Neural progenitor cell (in vitro differentiated cells): ENCODE measurements around the gene ZNRD2. TPM values are rescaled to one million over a fixed set of nuclear protein-coding genes. Genes with fewer than 3 reads are reported as not detected.

ENCODE experiments used
- DNase-seq: peaks from one replicate; pipeline ENCODE4 v3.0.0-alpha.2; 2016; ENCODE audit warnings: low spot score
- H2AFZ ChIP-seq: fragments of 200-600 bp; sonication (generic); replicated peaks from 2 replicates; pipeline ENCODE4 v1.6.1; 2016; ENCODE audit warnings: antibody characterized with exemption
- H3F3A ChIP-seq: fragments of 200-600 bp; sonication (generic); 2 replicates; pipeline ENCODE4 v1.6.1; 2016; ENCODE audit warnings: antibody characterized with exemption, low read depth
- H3K27ac ChIP-seq: fragments of 200-600 bp; sonication (generic); 2 replicates; pipeline ENCODE4 v1.5.1; 2016; ENCODE audit warnings: mild to moderate bottlenecking
- H3K27me3 ChIP-seq: fragments of 200-600 bp; sonication (generic); 2 replicates; pipeline ENCODE4 v1.6.1; 2016; ENCODE audit warnings: mild to moderate bottlenecking, moderate library complexity
- H3K36me3 ChIP-seq: fragments of 200-600 bp; sonication (generic); 2 replicates; pipeline ENCODE4 v1.5.1; 2016
- H3K4me1 ChIP-seq: fragments of 200-600 bp; sonication (generic); 2 replicates; pipeline ENCODE4 v1.6.1; 2016; ENCODE audit warnings: mixed run types
- H3K4me2 ChIP-seq: fragments of 200-600 bp; sonication (generic); 2 replicates; pipeline ENCODE4 v1.6.1; 2016
- H3K4me3 ChIP-seq: fragments of 200-600 bp; sonication (generic); 2 replicates; pipeline ENCODE4 v1.5.1; 2016
- H3K79me2 ChIP-seq: fragments of 200-600 bp; sonication (generic); 2 replicates; pipeline ENCODE4 v1.6.1; 2016; ENCODE audit warnings: low read depth
- H3K9ac ChIP-seq: fragments of 200-600 bp; sonication (generic); 2 replicates; pipeline ENCODE4 v1.6.1; 2016
- H3K9me3 ChIP-seq: fragments of 200-600 bp; sonication (generic); 2 replicates; pipeline ENCODE4 v1.5.1; 2016; ENCODE audit warnings: low read depth
- H4K20me1 ChIP-seq: fragments of 200-600 bp; sonication (generic); 2 replicates; pipeline ENCODE4 v1.6.1; 2016; ENCODE audit warnings: low read depth
- H3K27ac Mint-ChIP-seq: 3 replicates; pipeline ENCODE4 v1.8.0; 2021; ENCODE audit warnings: mixed read lengths
- H3K27me3 Mint-ChIP-seq: 2 replicates; pipeline ENCODE4 v1.8.0; 2022; ENCODE audit warnings: low read depth, mild to moderate bottlenecking, inconsistent platforms, moderate library complexity, mixed read lengths; ENCODE audit not compliant: insufficient read depth
- H3K36me3 Mint-ChIP-seq: 3 replicates; pipeline ENCODE4 v1.8.0; 2021; ENCODE audit warnings: mixed read lengths
- H3K4me1 Mint-ChIP-seq: 3 replicates; pipeline ENCODE4 v1.8.0; 2021; ENCODE audit warnings: mixed read lengths
- H3K4me3 Mint-ChIP-seq: 3 replicates; pipeline ENCODE4 v1.8.0; 2021; ENCODE audit warnings: mild to moderate bottlenecking, moderate library complexity, mixed read lengths
- H3K9me3 Mint-ChIP-seq: 3 replicates; pipeline ENCODE4 v1.8.0; 2020; ENCODE audit warnings: mixed read lengths
- EZH2 ChIP-seq: fragments of 200-600 bp; sonication (generic); IDR thresholded peaks from 2 replicates; pipeline ENCODE4 v1.6.1; 2017; ENCODE audit warnings: antibody characterized with exemption, mild to moderate bottlenecking, moderate library complexity
- EZH2phosphoT487 ChIP-seq: fragments of 200-600 bp; sonication (generic); IDR thresholded peaks from 2 replicates; pipeline ENCODE4 v1.6.1; 2017; ENCODE audit warnings: antibody characterized with exemption
- total RNA-seq: library from RNA; depleted of rRNA; stranded (reverse); fragments of >200 nt; gene quantifications from 2 replicates; pipeline ENCODE4 v1.2.3, GENCODE V29; 2015; ENCODE audit warnings: low replicate concordance
- TF ChIP-seq, protein P1 (sequence below): fragments of 200-600 bp; sonication (generic); IDR thresholded peaks from 2 replicates; pipeline ENCODE4 v1.5.1; 2017; ENCODE audit warnings: antibody characterized with exemption, mild to moderate bottlenecking

Gene ZNRD2
- total RNA-seq, 1 donor from 2014 or later, result 15.5 TPM

DNA sequence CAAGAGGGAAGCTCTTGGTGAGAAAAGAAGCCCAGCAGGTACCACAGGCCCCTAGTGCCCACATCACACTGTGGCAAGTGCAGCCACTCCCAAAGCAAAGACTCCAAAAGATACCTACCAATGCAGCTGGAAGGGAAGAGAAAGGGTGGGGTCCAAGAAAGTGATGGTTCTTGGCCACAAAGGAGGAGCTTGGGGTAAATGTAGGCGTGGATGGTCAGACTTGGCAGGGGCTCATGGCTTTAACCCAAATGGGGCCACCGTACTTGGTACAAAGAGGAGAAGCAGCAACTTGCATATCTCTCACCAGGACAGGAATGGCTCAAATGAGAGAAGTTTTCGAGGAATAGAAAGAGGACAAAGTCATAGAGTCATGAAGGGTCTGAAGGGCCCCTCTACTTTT is 39.0 kb downstream of the ZNRD2 start:
- H3K4me1 ChIP-seq, result peaks cover 25% of the 10 kb centered on the region
- H4K20me1 ChIP-seq, result peaks cover 61% of the 10 kb centered on the region
- H3K27me3 ChIP-seq, result peaks cover 7% of the 10 kb centered on the region
- Mint-ChIP-seq H3K27ac (peak overlapping the region; percentile 46), H3K4me1 (peaks cover 40% of the 10 kb centered on the region), H3K36me3 (peaks cover 16% of the 10 kb centered on the region), H3K4me3 (no peak overlapping the region), H3K9me3 (no peaks in the 10 kb centered on the region), H3K27me3 (peaks cover 9% of the 10 kb centered on the region)
- peaks cover 25% of the 10 kb centered on the region for H3K79me2 ChIP-seq
- no peak overlapping the region for H2AFZ ChIP-seq
- no peak overlapping the region for H3K4me2 ChIP-seq
- peaks cover 26% of the 10 kb centered on the region for H3F3A ChIP-seq
- H3K36me3 ChIP-seq, result peaks cover 2% of the 10 kb centered on the region
- H3K9me3 ChIP-seq, result no peaks in the 10 kb centered on the region
- H3K4me3 ChIP-seq, result no peak overlapping the region
- no peak for TF ChIP-seq EZH2
- TF ChIP-seq EZH2phosphoT487, result no peak
- TF ChIP-seq, protein P1, sequence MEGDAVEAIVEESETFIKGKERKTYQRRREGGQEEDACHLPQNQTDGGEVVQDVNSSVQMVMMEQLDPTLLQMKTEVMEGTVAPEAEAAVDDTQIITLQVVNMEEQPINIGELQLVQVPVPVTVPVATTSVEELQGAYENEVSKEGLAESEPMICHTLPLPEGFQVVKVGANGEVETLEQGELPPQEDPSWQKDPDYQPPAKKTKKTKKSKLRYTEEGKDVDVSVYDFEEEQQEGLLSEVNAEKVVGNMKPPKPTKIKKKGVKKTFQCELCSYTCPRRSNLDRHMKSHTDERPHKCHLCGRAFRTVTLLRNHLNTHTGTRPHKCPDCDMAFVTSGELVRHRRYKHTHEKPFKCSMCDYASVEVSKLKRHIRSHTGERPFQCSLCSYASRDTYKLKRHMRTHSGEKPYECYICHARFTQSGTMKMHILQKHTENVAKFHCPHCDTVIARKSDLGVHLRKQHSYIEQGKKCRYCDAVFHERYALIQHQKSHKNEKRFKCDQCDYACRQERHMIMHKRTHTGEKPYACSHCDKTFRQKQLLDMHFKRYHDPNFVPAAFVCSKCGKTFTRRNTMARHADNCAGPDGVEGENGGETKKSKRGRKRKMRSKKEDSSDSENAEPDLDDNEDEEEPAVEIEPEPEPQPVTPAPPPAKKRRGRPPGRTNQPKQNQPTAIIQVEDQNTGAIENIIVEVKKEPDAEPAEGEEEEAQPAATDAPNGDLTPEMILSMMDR, result no peak
- no peak overlapping the region for H3K27ac ChIP-seq
- H3K9ac ChIP-seq, result no peak overlapping the region
- DNase-seq, result no peak

GRCh38 chr11:65609665-65610064 is 39.4 kb downstream of the ZNRD2 start:
- Histone ChIP-seq H4K20me1 (peaks cover 61% of the 10 kb centered on the region), H3K9ac (no peak overlapping the region), H3K36me3 (peaks cover 2% of the 10 kb centered on the region), H3K79me2 (peaks cover 27% of the 10 kb centered on the region), H3K27me3 (peaks cover 7% of the 10 kb centered on the region), H3K27ac (no peak overlapping the region), H3K4me2 (no peak overlapping the region), H3K4me1 (peaks cover 25% of the 10 kb centered on the region), H2AFZ (no peak overlapping the region), H3K4me3 (no peak overlapping the region), H3F3A (peaks cover 30% of the 10 kb centered on the region), H3K9me3 (no peaks in the 10 kb centered on the region)
- TF ChIP-seq, protein P1, result no peak
- TF ChIP-seq EZH2phosphoT487 (no peak), EZH2 (no peak)
- no peak for DNase-seq
- no peak overlapping the region for H3K4me3 Mint-ChIP-seq
- H3K36me3 Mint-ChIP-seq, result peaks cover 16% of the 10 kb centered on the region
- peak overlapping the region; percentile 46 for H3K27ac Mint-ChIP-seq
- peaks cover 40% of the 10 kb centered on the region for H3K4me1 Mint-ChIP-seq
- peaks cover 11% of the 10 kb centered on the region for H3K27me3 Mint-ChIP-seq
- H3K9me3 Mint-ChIP-seq, result no peaks in the 10 kb centered on the region

DNA sequence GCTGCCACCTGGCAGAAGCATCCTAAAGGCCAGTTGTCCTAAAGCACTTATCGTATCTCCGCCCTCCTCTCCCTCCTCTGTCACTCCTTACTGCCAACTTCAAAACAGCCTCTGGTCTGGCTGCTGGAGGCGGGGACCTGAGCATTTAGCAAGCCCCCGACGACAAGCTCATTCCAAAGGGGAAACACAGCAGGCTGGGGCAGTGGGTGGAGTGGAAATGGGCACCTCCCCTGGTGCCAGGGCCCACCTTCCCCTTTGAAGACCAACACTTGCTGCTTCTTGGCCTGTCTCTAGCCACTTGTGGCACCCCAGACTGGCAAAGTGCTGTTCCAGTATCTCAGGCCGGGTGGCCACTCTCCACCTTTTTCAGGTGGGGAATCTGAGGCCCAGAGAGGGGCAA is 40.1 kb downstream of the ZNRD2 start:
- H3K9ac ChIP-seq, result peak overlapping the region; percentile 16
- H3K4me3 ChIP-seq, result no peak overlapping the region
- no peak for TF ChIP-seq EZH2phosphoT487
- no peak for TF ChIP-seq EZH2
- TF ChIP-seq, protein P1, result no peak
- H3K79me2 ChIP-seq, result peaks cover 27% of the 10 kb centered on the region
- no peak for DNase-seq
- peaks cover 2% of the 10 kb centered on the region for H3K36me3 ChIP-seq
- no peak overlapping the region for H3K27ac ChIP-seq
- H3K36me3 Mint-ChIP-seq, result peaks cover 16% of the 10 kb centered on the region
- H3K27me3 Mint-ChIP-seq, result peaks cover 11% of the 10 kb centered on the region
- no peak overlapping the region for H3K4me2 ChIP-seq
- H3K4me3 Mint-ChIP-seq, result peak overlapping the region; percentile 25
- H3K4me1 Mint-ChIP-seq, result peaks cover 43% of the 10 kb centered on the region
- peaks cover 34% of the 10 kb centered on the region for H3F3A ChIP-seq
- H3K4me1 ChIP-seq, result peaks cover 25% of the 10 kb centered on the region
- H4K20me1 ChIP-seq, result peaks cover 61% of the 10 kb centered on the region
- no peak overlapping the region for H3K27ac Mint-ChIP-seq
- no peaks in the 10 kb centered on the region for H3K9me3 ChIP-seq
- H2AFZ ChIP-seq, result no peak overlapping the region
- H3K9me3 Mint-ChIP-seq, result no peaks in the 10 kb centered on the region
- H3K27me3 ChIP-seq, result peaks cover 7% of the 10 kb centered on the region
